ENCODE results near the gene LOXL3.

DNA sequence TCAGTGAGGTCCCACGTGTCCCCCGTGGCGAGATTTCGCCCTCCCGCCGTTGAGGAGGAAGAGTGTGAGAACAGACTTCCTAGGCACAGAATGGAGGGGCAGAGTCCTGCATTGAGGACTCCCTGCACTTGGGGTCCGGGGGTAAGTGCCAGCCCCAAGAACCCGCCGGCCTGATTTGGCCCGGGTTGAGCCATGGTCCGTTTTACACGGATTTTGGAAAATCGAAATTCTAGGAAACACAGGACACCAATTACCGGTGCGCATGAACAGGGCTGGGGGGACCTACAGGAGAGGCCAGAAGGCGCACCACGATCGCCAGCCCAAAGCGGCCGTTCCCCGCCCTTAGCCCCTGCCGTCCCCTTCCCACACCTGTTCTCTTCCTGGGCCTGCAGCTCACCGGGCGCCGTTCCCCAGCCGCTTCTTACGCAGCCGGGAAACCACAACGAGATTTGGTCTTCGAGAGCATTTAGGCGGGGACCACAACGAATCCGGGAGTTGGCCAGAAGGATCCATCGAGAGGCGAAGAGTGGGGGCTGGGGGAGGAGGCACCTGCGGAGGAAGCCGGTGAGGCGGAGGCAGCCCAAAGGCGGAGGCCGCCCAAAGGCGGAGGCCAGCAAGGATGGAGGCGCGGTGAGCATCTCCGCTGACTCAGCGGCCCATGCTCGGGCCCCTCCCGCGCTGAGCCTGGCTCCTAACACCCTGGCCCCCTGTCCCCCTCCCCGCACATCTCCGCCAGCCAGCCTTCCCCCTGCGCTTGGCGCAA, 40.0 kb downstream of the LOXL3 start:
- TF ChIP-seq EZH2 (IDR thresholded peaks at IDR 0.05; ENCODE audit: borderline replicate concordance, insufficient read depth, low read length, poor library complexity, severe bottlenecking) (no peak), POLR2AphosphoS5 (IDR thresholded peaks at IDR 0.05) (peak; percentile 100), EP300 (conservative IDR thresholded peaks at IDR 0.05; ENCODE audit: poor library complexity, severe bottlenecking) (no peak), RAD21 (conservative IDR thresholded peaks at IDR 0.05) (no peak)
- TF ChIP-seq, protein P1, sequence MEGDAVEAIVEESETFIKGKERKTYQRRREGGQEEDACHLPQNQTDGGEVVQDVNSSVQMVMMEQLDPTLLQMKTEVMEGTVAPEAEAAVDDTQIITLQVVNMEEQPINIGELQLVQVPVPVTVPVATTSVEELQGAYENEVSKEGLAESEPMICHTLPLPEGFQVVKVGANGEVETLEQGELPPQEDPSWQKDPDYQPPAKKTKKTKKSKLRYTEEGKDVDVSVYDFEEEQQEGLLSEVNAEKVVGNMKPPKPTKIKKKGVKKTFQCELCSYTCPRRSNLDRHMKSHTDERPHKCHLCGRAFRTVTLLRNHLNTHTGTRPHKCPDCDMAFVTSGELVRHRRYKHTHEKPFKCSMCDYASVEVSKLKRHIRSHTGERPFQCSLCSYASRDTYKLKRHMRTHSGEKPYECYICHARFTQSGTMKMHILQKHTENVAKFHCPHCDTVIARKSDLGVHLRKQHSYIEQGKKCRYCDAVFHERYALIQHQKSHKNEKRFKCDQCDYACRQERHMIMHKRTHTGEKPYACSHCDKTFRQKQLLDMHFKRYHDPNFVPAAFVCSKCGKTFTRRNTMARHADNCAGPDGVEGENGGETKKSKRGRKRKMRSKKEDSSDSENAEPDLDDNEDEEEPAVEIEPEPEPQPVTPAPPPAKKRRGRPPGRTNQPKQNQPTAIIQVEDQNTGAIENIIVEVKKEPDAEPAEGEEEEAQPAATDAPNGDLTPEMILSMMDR (IDR thresholded peaks at IDR 0.05; ENCODE audit: poor library complexity, severe bottlenecking), result no peak
